Activated T-helper 1 cell treated with anti-CD3 and anti-CD28 coated beads, Interleukin-12 subunit alpha, Interleukin-12 subunit beta, Interleukin-2, Interleukin-4 antibody, amounts not matched to agents 30 ng/mL and 10 ng/mL and 1 ng/mL, durations not matched to agents 14 hours and 24 hours and 36 hours (primary cell): ENCODE measurements around the gene NLK. TPM values are rescaled to one million over a fixed set of nuclear protein-coding genes. Genes with fewer than 3 reads are reported as not detected.
"Not testable (repeated sequence)": the region's sequence is repeated elsewhere in the genome, so short reads cannot be mapped to it uniquely, and the experiment has no call there.

Experiments
- DNase-seq: peaks from one replicate; pipeline ENCODE4 v3.0.0; 2021; ENCODE audit warnings: low spot score
- H3K27ac Mint-ChIP-seq: one replicate; pipeline ENCODE4 v1.8.0; 2021; ENCODE audit warnings: mild to moderate bottlenecking, mixed read lengths
- H3K27me3 Mint-ChIP-seq: one replicate; pipeline ENCODE4 v1.8.0; 2022; ENCODE audit warnings: mild to moderate bottlenecking, moderate library complexity, mixed read lengths; ENCODE audit not compliant: insufficient read depth
- H3K36me3 Mint-ChIP-seq: one replicate; pipeline ENCODE4 v1.8.0; 2021; ENCODE audit warnings: low read depth, mixed read lengths
- H3K4me1 Mint-ChIP-seq: one replicate; pipeline ENCODE4 v1.8.0; 2021; ENCODE audit warnings: low read depth, mixed read lengths
- H3K4me3 Mint-ChIP-seq: one replicate; pipeline ENCODE4 v1.8.0; 2021; ENCODE audit warnings: mild to moderate bottlenecking, moderate library complexity, mixed read lengths
- H3K9me3 Mint-ChIP-seq: one replicate; pipeline ENCODE4 v1.8.0; 2021; ENCODE audit warnings: mixed read lengths
- intact Hi-C: fragments of 100-400 bp; cut with micrococcal nuclease; formaldehyde crosslinking; loops from one replicate; pipeline ENCODE4 v1.15.1; 2024
- total RNA-seq: library from RNA; stranded (reverse); gene quantifications from 2 replicates; pipeline ENCODE4 v1.2.3, GENCODE V29; 2022

Gene NLK
- total RNA-seq, 1 donor from 2014 or later: 13.6 TPM

DNA sequence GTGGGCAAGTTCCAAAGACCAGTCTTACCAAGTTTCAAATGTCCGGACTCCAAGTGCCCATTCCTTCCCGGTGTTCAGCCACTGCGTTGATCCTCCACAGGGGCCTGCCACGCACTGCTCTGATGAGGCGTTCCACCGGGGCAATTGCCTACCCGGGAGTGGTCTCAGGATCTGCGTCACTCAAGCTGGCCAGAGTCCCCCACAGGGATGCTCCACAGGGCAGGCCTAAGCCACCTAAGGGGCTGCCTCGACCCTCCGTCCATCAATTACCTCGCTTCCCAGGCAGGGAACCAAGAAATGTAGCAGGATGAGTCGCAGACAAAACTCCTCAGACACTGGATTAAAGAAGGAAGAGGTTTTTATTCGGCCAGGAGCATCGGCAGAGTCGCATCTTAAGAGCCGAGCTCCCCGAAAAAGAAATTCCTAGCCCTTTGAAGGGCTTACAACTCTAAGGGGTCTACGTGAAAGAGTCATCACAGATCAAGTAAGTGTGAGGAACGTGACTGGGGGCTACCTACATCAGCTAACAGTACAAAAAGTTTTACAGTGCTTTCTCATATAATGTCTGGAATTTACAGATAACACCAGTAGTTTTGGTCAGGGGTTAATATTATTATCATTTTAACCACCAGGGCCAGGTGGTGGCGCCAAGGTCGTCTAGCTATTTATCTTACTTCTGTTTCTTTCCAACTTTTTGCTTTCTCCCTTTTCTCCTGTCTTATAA lies 196.2 kb downstream of the NLK start:
- H3K36me3 Mint-ChIP-seq, H3K4me3 Mint-ChIP-seq, intact Hi-C loops, DNase-seq, H3K9me3 Mint-ChIP-seq, H3K27ac Mint-ChIP-seq, H3K4me1 Mint-ChIP-seq: not testable (repeated sequence)
- peaks cover 12% of the 10 kb centered on the region for H3K27me3 Mint-ChIP-seq

- H3K27me3 Mint-ChIP-seq: peaks cover 11% of the 10 kb centered on the region
- H3K4me3 Mint-ChIP-seq: no peak overlapping the region
- H3K36me3 Mint-ChIP-seq: no peaks in the 10 kb centered on the region
- H3K27ac Mint-ChIP-seq: no peak overlapping the region
- no peaks in the 10 kb centered on the region for H3K9me3 Mint-ChIP-seq
- DNase-seq: no peak
- intact Hi-C loops: no loop called here
- H3K4me1 Mint-ChIP-seq: no peaks in the 10 kb centered on the region
Observed at GRCh38 chr17:28239271-28239624, 196.8 kb downstream of the NLK start.

DNA sequence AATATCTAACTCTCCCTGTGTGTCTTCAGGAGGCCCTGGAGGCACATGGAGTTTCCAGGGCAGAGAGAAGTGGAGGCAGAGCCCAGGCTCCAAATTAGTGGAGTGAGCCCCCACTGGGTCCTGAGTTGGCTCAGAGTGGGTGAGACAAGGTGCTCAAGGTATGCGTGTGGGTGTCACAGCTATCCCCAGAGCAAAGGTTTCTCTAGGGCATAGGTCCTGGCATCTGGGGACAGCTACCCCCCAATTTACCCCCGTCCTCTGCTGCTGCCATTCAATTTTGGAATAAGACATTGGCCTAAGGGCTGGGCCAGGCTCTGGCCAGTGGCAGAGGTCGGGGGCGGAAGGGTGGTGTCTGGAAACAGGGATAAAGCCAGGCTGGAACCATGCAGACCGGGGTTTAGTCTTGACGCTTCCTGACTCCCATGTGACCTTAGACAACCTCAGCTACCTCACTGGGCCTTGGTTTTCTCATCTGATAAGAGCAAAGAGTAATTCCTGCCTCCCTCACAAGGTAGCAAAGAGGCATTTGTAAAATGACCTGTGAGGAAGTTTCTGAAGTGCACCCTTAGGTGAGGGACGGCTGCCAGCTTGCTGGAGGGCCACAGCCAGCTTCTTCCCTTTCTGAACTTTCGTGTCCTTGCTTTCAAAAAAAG lies 198.3 kb downstream of the NLK start:
- Mint-ChIP-seq H3K4me3 (no peak overlapping the region), H3K9me3 (no peaks in the 10 kb centered on the region), H3K27ac (no peak overlapping the region), H3K4me1 (no peaks in the 10 kb centered on the region), H3K27me3 (peaks cover 6% of the 10 kb centered on the region), H3K36me3 (no peaks in the 10 kb centered on the region)
- intact Hi-C loops: no loop called here
- DNase-seq: no peak

DNA sequence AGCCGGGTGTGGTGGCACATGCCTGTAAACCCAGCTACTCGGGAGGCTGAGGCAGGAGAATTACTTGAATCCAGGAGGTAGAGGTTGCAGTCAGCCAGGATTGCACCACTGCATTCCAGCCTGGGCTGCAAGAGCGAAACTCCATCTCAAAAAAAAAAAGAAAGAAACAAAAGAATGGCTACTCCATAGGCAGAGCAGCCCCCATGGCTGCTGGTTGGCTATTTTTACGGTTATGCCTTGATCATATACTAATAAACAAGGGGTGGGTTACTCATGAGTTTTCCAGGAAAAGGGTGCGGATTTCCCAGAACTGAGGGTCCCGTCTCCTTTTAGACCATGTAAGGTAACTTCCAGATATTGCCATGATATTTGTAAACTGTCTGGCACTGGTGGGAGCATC lies 200.3 kb downstream of the NLK start:
- DNase-seq: no peak
- no peak overlapping the region for H3K27ac Mint-ChIP-seq
- no peaks in the 10 kb centered on the region for H3K4me1 Mint-ChIP-seq
- intact Hi-C loops: no loop called here
- H3K27me3 Mint-ChIP-seq: peaks cover 6% of the 10 kb centered on the region
- no peaks in the 10 kb centered on the region for H3K36me3 Mint-ChIP-seq
- H3K9me3 Mint-ChIP-seq: no peaks in the 10 kb centered on the region
- no peak overlapping the region for H3K4me3 Mint-ChIP-seq

DNA sequence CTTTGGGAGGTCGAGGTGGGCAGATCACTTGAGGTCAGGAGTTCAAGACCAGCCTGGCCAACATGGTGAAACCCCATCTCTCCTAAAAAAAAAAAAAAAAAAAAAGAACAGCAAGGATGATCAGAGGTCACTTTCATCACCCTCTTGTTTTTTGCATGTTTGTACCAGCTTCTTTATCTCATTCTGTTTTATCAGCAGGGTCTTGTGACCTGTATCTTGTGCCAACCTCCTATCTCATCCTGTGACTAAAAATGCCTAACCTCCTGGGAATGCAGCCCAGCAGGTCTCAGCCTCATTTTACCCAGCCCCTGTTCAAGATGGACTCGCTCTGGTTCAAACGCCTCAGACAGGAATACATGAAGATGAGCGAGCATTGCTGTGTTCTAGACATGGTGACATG lies 200.8 kb downstream of the NLK start:
- H3K36me3 Mint-ChIP-seq, H3K4me1 Mint-ChIP-seq, DNase-seq, intact Hi-C loops, H3K27ac Mint-ChIP-seq, H3K9me3 Mint-ChIP-seq, H3K4me3 Mint-ChIP-seq, H3K27me3 Mint-ChIP-seq: not testable (repeated sequence)

DNA sequence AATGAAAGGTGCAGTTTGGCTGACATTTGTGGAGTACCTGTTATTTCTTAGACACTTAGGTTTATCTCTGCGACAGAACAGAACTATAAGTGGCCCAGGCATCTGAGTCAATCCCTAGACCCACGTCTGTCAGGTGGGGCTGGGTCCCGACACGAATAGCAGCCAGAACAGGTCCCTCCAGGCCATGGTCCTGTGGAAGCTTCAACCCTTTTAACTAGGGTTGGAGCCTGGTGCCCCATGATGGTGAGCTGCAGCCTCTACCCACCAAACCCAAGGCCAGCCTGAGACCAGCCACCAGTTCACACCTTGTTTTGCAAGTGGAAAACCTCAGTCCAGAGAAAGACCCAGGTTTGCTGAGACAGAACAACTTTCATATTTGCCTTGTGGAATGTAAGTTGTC lies 202.0 kb downstream of the NLK start:
- no peak overlapping the region for H3K27ac Mint-ChIP-seq
- intact Hi-C loops: no loop called here
- H3K9me3 Mint-ChIP-seq: no peaks in the 10 kb centered on the region
- H3K27me3 Mint-ChIP-seq: peaks cover 12% of the 10 kb centered on the region
- H3K36me3 Mint-ChIP-seq: no peaks in the 10 kb centered on the region
- no peak for DNase-seq
- no peak overlapping the region for H3K4me3 Mint-ChIP-seq
- H3K4me1 Mint-ChIP-seq: no peaks in the 10 kb centered on the region

Other genes starting within 250 kb of the NLK start
- not detected in 2 replicates for gene NOS2, start 242.1 kb upstream of the NLK start, total RNA-seq
- gene LYRM9, start 149.3 kb upstream of the NLK start, total RNA-seq: 1.9 and 2.9 TPM in 2 replicates